Stimulated activated CD8-positive, alpha-beta memory T cell treated with anti-CD3 and anti-CD28 coated beads, Interleukin-12 subunit alpha, Interleukin-12 subunit beta, amount 100 ng/mL, for 4 hours (primary cell): Measurements from ENCODE around the gene PLA2G15.
"Not testable (repeated sequence)": the region's sequence is repeated elsewhere in the genome, so short reads cannot be mapped to it uniquely, and the experiment has no call there.

Source experiments
- DNase-seq: peaks from one replicate; pipeline ENCODE4 v3.0.0-alpha.2; 2020; ENCODE audit warnings: low read depth

The PLA2G15 gene

DNA sequence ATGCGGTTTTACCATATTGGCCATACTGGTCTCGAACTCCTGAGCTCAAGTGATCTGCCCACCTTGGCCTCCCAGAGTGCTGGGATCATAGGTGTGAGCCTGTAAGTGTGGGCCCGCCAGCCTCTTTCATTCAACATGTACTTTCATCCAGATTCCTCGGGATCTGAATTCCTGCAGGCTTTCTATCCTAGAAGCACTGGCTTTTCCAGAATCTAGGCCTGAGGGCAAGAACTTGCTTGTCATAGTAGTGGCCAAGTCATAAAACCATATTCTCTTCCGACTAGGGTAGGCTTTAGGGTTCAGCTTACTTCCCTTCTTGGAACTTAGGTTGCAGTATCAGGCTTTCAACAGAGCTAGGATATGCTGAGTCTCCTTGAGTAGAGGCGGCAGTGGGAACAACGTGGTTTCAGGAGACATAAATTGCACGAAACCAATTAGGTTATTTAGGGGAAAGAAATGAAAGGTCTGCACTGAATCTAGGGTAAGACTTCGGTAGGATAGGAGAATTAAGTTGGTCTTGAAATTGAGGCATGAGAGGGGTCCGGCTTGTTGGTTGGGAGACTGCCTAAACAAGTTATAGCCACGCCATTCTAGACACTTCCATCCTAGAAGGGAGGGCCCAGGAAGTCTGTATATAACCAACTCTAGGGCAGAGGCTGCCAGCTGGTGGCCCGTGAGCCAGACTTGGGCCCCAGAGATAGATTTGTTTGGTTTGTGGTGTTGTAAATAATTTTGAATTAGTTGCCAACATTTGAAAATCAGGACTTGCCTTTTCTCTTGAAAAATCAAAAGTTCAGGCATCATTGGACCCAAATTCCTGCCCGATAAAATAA, 34.8 kb downstream of the PLA2G15 start:
- no peak for DNase-seq

DNA sequence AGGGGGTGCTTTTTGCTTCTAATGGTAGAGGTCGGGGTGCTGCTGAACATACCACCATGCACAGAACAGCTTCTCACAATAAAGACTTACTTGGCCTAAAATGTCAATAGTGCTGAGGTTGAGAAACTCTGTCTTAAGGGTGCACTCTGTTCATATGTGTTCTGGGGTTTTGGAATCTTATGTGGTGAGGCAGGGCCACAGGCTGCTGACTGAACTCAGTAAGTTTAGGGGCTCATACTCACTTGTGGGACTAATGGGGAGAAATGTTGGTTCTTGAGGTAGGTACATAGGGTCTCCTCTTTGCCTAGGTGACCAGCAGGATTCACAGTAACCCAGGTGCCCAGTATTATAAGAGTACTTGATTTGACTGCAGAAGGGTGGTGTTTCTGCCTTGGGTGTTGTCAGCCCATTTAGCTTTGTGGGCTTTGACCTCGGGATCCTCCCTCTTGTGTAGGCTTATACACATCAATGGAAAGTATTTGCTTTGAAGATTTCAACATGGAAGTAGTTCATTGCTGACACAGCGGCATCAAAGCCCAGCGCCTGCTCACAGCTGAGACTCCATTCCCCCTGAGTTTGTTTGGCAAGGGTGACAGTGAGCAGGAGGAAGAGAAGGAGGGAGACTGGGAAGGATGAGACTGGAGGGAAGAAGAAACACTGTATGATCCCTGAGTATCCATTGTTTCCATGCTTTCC, 36.3 kb downstream of the PLA2G15 start:
- DNase-seq, result no peak

DNA sequence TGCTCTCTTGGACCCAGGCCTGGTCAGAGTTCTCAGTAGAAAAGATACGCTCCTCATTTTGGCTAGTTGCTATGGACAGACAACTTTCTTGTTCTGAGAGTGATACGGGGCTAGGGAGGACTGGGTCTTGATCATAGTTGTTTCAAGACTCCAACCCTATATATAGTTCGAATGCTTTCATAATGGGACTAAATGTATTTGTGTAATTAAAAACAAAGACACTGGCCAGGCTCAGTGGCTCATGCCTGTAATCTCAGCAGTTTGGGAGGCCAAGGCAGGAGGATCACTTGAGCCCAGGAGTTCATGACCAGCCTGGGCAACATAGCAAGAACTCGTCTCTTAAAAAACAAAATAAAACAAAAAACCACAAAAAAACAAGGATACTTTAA, 36.9 kb downstream of the PLA2G15 start:
- no peak for DNase-seq

DNA sequence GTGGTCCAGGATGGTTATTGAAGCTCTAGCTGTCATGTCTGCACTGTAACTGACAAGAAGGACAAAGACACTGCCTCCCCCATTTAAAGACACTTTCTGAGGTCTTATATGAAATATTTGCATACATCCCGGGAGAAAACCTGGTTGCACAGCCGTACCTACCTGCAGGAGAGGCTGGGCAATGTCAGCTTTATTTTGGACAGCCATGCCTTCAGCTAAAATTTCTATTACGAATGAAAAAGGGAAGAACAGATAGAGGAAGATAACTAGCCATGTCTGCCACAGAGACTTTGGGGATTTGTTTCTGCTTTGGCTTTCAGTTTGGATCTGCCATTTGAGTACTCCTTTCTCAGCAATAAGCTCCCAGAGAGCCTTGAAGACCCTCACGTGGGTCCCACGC, 38.2 kb downstream of the PLA2G15 start:
- no peak for DNase-seq

GRCh38 chr16:68283801-68284598, 38.8 kb downstream of the PLA2G15 start:
- DNase-seq, result no peak

- no peak for DNase-seq
Observed at GRCh38 chr16:68284847-68285246, 39.7 kb downstream of the PLA2G15 start.

DNA sequence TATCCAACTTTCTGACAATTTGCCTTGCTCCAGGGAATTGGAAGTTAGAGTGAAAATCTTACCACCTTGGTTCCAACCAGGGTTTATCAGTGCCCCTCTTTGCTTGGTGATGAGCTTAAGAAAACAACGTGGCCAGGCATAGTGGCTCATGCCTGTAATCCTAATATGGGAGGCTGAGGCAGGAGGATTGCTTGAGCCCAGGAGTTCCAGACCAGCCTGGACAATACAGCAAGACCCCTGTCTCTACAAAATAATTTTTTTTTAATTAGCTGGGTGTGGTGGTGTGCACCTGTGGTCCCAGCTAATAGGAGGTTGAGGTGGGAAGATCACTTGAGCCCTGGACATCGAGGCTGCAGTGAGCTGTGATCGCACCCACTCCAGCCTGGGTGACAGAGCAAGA, 40.5 kb downstream of the PLA2G15 start:
- DNase-seq, result no peak

DNA sequence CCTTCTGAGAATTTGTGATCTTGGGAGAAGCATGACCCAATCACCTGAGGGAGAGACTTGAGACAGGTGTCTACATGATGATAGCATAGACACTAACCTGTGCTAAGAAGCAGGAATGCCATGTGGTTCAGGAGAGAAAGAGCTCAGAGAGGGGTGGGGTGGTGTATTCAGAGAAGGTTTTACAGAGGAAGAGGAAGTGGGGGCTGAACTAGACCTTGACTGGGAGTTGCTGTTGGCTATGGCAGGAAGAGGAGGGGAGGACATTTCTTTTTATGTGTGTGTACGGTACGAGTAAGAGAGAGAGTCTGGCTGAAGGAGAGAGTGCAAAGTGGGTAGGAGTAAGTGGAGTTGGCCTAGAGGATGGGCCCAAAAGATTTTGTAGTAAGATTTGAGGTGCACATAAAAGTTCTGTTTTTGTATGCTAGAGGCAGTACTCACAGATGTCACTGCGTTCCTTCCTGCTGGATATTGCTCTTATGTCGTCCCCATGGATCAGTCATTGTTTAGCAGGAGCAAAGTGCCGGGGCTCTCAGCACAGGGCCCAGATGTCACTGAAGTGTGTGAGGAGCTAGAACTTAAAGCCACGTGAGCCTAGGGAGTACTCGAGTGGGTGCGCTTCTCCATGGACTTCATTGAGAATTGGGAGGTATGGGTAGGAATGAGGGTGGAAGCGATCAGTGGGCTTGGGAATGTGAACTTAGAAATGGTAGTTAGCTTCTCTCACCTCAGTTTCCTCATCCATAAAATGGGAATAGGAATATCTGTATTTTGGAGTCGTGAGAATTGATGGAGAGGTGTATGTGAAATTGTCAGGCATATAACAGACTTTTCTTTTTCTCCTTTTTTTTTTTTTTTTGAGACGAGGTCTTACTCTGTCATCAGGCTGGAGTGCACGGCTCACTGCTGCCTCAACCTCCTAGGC, 41.2 kb downstream of the PLA2G15 start:
- no peak for DNase-seq

GRCh38 chr16:68287276-68288251, 42.4 kb downstream of the PLA2G15 start:
- no peak for DNase-seq

DNA sequence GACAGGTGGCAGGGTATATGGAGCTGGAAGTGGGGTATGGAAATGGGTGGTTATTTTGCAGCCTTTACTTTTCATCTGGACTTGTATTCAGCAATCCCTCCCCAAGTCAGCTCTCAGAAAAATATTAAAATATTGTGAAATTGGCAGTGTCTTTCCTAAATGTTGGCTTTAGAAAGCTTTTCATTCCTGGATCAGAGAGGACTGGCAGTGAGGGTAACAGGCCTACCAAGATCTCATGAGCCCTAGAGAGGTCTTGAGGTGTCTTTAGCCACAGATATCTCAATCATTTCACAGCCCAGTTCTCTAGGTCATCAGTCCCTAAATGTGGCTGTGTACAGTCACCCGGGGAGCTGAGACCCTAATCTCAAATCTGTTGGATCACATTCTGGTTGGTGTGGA, 43.1 kb downstream of the PLA2G15 start:
- DNase-seq, result no peak

DNA sequence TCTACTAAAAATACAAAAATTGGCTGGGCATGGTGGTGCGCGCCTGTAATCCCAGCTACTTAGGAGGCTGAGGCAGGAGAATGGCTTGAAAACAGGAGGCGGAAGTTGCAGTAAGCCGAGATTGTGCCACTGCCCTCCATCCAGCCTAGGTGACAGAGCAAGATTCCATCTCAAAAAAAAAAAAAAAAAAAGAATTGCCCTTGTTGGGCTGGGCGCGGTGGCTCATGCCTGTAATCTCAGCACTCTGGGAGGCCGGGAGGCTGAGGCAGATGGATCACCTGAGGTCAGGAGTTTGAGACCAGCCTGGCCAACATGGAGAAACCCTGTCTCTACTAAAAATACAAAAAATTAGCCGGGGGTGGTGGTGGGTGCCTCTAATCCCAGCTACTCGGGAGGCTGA, 43.6 kb downstream of the PLA2G15 start:
- not testable (repeated sequence) for DNase-seq

DNA sequence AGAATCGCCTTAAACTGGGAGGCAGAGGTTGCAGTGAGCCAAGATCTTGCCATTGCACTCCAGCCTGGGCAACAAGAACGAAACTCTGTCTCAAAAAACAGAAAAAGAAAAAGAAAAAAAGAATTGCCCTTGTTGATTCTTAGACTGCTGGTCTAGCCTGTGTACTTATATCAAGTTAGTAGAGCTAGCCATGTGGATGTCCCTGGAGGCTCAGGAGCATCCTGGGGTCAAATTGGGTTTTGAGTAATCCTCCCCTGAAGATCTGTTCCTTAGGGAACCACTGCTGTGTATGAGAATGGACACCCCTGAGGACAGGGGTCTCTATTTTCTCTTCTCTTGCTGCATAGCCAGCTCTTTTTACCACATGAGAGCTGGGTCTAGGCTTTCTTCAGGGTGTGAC, 44.0 kb downstream of the PLA2G15 start:
- no peak for DNase-seq

GRCh38 chr16:68289621-68290329, 44.6 kb downstream of the PLA2G15 start:
- DNase-seq, result no peak

DNA sequence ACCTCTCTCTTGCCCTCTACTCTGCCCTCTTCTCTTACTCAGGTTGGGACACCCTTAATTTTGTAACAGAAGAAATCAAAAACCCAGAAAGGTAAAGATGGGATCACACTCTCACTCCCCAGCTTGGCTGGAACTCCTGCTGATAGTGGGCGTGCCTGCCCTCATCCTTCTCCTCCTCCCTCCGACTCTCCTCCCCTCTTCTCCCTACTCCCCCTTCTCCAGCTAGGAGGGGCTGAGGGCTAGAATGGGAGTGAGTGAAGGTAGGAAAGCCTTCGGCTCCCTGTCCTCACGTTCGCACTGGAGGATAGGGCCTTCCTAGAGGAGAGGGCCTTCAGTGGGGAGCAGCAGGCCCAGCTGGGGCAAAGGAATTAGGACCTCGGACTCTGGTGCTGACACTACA, 45.3 kb downstream of the PLA2G15 start:
- DNase-seq, result no peak

DNA sequence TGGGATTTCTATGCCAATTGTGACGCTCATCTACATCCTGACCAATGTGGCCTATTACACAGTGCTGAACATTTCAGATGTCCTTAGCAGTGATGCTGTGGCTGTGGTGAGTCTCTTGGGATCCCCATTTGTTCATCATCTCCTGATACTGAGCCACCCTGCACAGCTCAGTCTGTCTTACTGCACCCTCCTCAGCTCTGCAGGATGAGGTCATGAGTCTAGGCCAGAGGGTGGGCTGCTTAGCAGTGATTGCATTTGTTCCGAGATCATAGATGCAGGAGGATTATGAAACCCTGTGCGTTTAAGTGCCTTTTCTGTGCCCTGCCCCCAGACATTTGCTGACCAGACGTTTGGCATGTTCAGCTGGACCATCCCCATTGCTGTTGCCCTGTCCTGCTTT, 46.1 kb downstream of the PLA2G15 start:
- no peak for DNase-seq

DNA sequence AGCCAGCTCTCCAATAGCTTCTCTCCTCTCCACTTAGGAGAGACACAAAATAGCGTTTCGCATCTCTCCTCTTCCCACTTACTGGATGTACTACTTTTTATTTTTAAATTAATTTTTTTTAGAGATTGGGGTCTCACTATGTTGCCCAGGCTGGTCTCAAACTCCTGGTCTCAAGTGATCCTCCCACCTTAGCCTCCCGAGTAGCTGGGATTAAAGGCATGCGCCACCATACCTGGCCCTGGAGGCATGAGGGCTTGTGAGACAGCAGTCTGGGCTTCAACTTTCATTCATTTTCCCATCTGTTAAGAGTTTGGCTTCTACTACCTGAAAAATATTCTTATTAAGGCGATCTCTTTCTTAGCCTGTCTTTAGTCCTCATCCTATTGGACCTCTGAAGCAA, 47.3 kb downstream of the PLA2G15 start:
- DNase-seq, result no peak

GRCh38 chr16:68296291-68296690, 51.1 kb downstream of the PLA2G15 start:
- no peak for DNase-seq

GRCh38 chr16:68296693-68297092, 51.5 kb downstream of the PLA2G15 start:
- no peak for DNase-seq

DNA sequence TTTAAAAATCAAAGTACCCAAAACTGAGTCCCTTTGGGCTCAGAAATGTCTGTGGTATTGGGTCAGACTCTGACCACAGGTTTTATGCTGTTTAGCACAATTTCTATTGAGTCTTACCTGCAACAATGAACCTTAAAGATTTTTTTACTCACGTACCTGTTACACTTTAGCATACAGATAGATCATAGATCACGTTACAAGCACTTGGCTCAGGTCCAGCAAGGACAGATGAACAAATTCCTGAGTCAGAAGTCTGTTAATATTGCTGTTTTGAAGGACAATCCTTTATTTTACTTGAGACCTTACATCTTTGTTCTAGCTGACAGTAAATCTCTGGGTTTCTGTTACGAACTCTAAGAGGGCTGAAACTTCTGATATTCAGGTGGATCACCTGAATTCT, 52.7 kb downstream of the PLA2G15 start:
- DNase-seq, result no peak

DNA sequence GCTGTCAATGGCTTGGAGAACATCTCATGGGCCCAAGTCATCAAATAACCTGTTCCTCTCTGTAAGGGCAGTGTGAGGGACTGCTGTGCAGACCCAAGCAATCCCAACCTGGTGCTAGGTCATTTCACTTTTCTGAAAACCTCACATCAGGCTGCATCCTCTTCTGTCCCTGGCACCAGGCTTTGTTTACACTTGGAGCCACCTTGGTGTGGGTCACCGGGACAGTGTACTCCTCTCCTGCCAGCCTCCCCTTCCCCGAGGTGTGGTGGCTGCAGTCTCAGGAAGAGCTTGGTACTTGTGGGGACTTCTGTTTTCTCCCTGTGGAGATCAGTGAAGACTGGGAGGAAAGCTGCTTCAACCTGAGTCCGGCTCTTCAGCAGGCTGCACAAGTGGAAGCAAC, 53.1 kb downstream of the PLA2G15 start:
- DNase-seq, result no peak
